ENCODE measurements around the gene GDI1. TPM values are rescaled to one million over a fixed set of nuclear protein-coding genes. Genes with fewer than 3 reads are reported as not detected.

The GDI1 gene
- total RNA-seq, 1 donor from 2014 or later, result 67.4 TPM

- no peak for DNase-seq (ENCODE audit: low spot score in 2 of 2)
- no peak for TF ChIP-seq CTCF (IDR thresholded peaks at IDR 0.05)
- intact Hi-C loops (cut with DNase I), result no loop called here
- Histone ChIP-seq H3K9me3 (no peaks in the 10 kb centered on the region), H3K4me3 (peak within 1 kb of the TSS; percentile 60 to 89), H3K36me3 (peaks cover 0 to under 1% of the 10 kb centered on the region in 2 donors), H3K27ac (peak within 1 kb of the TSS; percentile 53 to 82), H3K27me3 (no peaks in the 10 kb centered on the region), H3K4me1 (no peaks in the 10 kb centered on the region)
Observed at GRCh38 chrX:154458116-154458953, 21.4 kb downstream of the GDI1 start, which contains the start of gene PLXNA3. PLXNA3 (plus strand) TSS chrX:154458281; CDS start chrX:154460184, 1,903 bp downstream.

- intact Hi-C loops (cut with DNase I), result no loop called here
- Histone ChIP-seq H3K9me3 (no peaks in the 10 kb centered on the region), H3K4me3 (peak overlapping the region; percentile 60 to 89), H3K27ac (peak overlapping the region; percentile 53 to 82), H3K27me3 (no peaks in the 10 kb centered on the region), H3K4me1 (no peaks in the 10 kb centered on the region), H3K36me3 (peaks cover 6 to 8% of the 10 kb centered on the region in 2 donors)
- no peak for DNase-seq (ENCODE audit: low spot score in 2 of 2)
- no peak for TF ChIP-seq CTCF (IDR thresholded peaks at IDR 0.05)
Observed at GRCh38 chrX:154458954-154459778, 22.2 kb downstream of the GDI1 start.

- Histone ChIP-seq H3K27me3 (no peaks in the 10 kb centered on the region), H3K4me1 (no peaks in the 10 kb centered on the region), H3K27ac (peak overlapping the region; percentile 18 to 82), H3K36me3 (peaks cover 9 to 14% of the 10 kb centered on the region in 2 donors), H3K9me3 (no peaks in the 10 kb centered on the region), H3K4me3 (peak overlapping the region in 1 of 2 donors; percentile 89)
- TF ChIP-seq CTCF (IDR thresholded peaks at IDR 0.05), result no peak
- intact Hi-C loops (cut with DNase I), result no loop called here
- no peak for DNase-seq (ENCODE audit: low spot score in 2 of 2)
Observed at GRCh38 chrX:154459832-154460231, 22.9 kb downstream of the GDI1 start.

- H3K9me3 ChIP-seq, result no peaks in the 10 kb centered on the region
- no peaks in the 10 kb centered on the region for H3K4me1 ChIP-seq
- DNase-seq (ENCODE audit: low spot score in 2 of 2), result no peak
- peaks cover 12 to 14% of the 10 kb centered on the region in 2 donors for H3K36me3 ChIP-seq
- intact Hi-C loops (cut with DNase I), result no loop called here
- peak in 1 of 3 experiments; percentile 15 for TF ChIP-seq CTCF (IDR thresholded peaks at IDR 0.05)
- H3K4me3 ChIP-seq, result peak overlapping the region in 1 of 2 donors; percentile 89
- H3K27ac ChIP-seq, result peak overlapping the region in 1 of 2 donors; percentile 82
- H3K27me3 ChIP-seq, result no peaks in the 10 kb centered on the region
Observed at GRCh38 chrX:154460326-154460725, 23.4 kb downstream of the GDI1 start.

- H3K27me3 ChIP-seq, result no peaks in the 10 kb centered on the region
- no peak for DNase-seq (ENCODE audit: low spot score in 2 of 2)
- no peaks in the 10 kb centered on the region for H3K4me1 ChIP-seq
- intact Hi-C loops (cut with DNase I), result no loop called here
- H3K4me3 ChIP-seq, result no peak overlapping the region
- H3K9me3 ChIP-seq, result no peaks in the 10 kb centered on the region
- no peak overlapping the region for H3K27ac ChIP-seq
- H3K36me3 ChIP-seq, result peaks cover 31 to 32% of the 10 kb centered on the region in 2 donors
- TF ChIP-seq CTCF (IDR thresholded peaks at IDR 0.05), result no peak
Observed at GRCh38 chrX:154462396-154462795, 25.4 kb downstream of the GDI1 start.

Measured in ascending aorta (tissue), 2 donors.